HL-60 (cell line): ENCODE measurements around the gene ZGLP1.

Source experiments
- DNase-seq, 2 experiments: peaks; one replicate each; pipeline ENCODE4 v3.0.0-alpha.2; 2010 to 2020; ENCODE audit warnings: low read depth in 1 of 2, low spot score in 1 of 2
- H3K27ac ChIP-seq: fragments of 250-450 bp; sonication (Bioruptor Pico); replicated peaks from 2 replicates; pipeline ENCODE4 v1.5.1; 2020; ENCODE audit warnings: mild to moderate bottlenecking, moderate library complexity
- H3K27me3 ChIP-seq: fragments of 250-450 bp; sonication (Bioruptor Pico); 2 replicates; pipeline ENCODE4 v1.5.1; 2021; ENCODE audit warnings: mild to moderate bottlenecking, moderate library complexity; ENCODE audit not compliant: insufficient read depth, poor library complexity, severe bottlenecking
- H3K4me3 ChIP-seq: replicated peaks from 2 replicates; pipeline ENCODE4 v1.5.1; 2011; ENCODE audit warnings: mild to moderate bottlenecking, control low read depth, low read length; ENCODE audit not compliant: insufficient read depth
- CTCF ChIP-seq: IDR thresholded peaks from one replicate; pipeline ENCODE4 v1.5.1; 2011; ENCODE audit warnings: low read length, control low read depth, inconsistent platforms; ENCODE audit not compliant: insufficient read depth
- GABPA ChIP-seq: IDR thresholded peaks from 2 replicates; pipeline ENCODE4 v1.6.1; 2012; ENCODE audit warnings: low read depth
- POLR2AphosphoS5 ChIP-seq: IDR thresholded peaks from 2 replicates; pipeline ENCODE4 v1.6.1; 2012; ENCODE audit warnings: low read depth
- SPI1 ChIP-seq: IDR thresholded peaks from 2 replicates; pipeline ENCODE4 v1.6.1; 2012; ENCODE audit warnings: low read depth, mild to moderate bottlenecking, borderline replicate concordance
- TF ChIP-seq, protein P1 (sequence below): IDR thresholded peaks from 2 replicates; pipeline ENCODE4 v1.6.1; 2012; ENCODE audit warnings: low read depth; ENCODE audit not compliant: insufficient replicate concordance

ZGLP1 gene

DNA sequence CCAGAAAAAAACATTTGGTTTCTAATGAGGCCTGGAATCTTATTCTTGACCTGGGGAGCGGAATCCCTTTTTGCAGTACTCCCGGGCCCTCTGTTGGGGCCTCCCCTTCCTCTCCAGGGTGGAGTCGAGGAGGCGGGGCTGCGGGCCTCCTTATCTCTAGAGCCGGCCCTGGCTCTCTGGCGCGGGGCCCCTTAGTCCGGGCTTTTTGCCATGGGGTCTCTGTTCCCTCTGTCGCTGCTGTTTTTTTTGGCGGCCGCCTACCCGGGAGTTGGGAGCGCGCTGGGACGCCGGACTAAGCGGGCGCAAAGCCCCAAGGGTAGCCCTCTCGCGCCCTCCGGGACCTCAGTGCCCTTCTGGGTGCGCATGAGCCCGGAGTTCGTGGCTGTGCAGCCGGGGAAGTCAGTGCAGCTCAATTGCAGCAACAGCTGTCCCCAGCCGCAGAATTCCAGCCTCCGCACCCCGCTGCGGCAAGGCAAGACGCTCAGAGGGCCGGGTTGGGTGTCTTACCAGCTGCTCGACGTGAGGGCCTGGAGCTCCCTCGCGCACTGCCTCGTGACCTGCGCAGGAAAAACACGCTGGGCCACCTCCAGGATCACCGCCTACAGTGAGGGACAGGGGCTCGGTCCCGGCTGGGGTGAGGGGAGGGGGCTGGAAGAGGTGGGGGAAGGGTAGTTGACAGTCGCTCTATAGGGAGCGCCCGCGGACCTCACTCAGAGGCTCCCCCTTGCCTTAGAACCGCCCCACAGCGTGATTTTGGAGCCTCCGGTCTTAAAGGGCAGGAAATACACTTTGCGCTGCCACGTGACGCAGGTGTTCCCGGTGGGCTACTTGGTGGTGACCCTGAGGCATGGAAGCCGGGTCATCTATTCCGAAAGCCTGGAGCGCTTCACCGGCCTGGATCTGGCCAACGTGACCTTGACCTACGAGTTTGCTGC is 22.5 kb downstream of the ZGLP1 start, which contains the start of gene ICAM4:
Gene ICAM4 (plus strand): TSS at position 153 of the 935 bp plus-strand sequence. CDS start 58 bp downstream, at position 211.
- peak in 1 of 2 experiments; percentile 92 for DNase-seq
- peak within 1 kb of the TSS; percentile 80 for H3K27ac ChIP-seq
- peaks cover 32% of the 10 kb centered on the region for H3K27me3 ChIP-seq
- TF ChIP-seq, protein P1, sequence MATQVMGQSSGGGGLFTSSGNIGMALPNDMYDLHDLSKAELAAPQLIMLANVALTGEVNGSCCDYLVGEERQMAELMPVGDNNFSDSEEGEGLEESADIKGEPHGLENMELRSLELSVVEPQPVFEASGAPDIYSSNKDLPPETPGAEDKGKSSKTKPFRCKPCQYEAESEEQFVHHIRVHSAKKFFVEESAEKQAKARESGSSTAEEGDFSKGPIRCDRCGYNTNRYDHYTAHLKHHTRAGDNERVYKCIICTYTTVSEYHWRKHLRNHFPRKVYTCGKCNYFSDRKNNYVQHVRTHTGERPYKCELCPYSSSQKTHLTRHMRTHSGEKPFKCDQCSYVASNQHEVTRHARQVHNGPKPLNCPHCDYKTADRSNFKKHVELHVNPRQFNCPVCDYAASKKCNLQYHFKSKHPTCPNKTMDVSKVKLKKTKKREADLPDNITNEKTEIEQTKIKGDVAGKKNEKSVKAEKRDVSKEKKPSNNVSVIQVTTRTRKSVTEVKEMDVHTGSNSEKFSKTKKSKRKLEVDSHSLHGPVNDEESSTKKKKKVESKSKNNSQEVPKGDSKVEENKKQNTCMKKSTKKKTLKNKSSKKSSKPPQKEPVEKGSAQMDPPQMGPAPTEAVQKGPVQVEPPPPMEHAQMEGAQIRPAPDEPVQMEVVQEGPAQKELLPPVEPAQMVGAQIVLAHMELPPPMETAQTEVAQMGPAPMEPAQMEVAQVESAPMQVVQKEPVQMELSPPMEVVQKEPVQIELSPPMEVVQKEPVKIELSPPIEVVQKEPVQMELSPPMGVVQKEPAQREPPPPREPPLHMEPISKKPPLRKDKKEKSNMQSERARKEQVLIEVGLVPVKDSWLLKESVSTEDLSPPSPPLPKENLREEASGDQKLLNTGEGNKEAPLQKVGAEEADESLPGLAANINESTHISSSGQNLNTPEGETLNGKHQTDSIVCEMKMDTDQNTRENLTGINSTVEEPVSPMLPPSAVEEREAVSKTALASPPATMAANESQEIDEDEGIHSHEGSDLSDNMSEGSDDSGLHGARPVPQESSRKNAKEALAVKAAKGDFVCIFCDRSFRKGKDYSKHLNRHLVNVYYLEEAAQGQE, result no peak
- peak; percentile 39; the same call in 1 of the 2 replicates for TF ChIP-seq POLR2AphosphoS5
- TF ChIP-seq SPI1, result no peak
- TF ChIP-seq GABPA, result no peak; the same call in 1 of the 2 replicates
- no peak for TF ChIP-seq CTCF
- H3K4me3 ChIP-seq, result peak within 1 kb of the TSS; percentile 38

GRCh38 chr19:10285393-10285792 is 24.2 kb downstream of the ZGLP1 start:
- Histone ChIP-seq H3K27ac (no peak overlapping the region), H3K4me3 (no peak overlapping the region), H3K27me3 (peaks cover 15% of the 10 kb centered on the region)
- TF ChIP-seq GABPA (no peak), POLR2AphosphoS5 (no peak), CTCF (no peak), SPI1 (no peak; the same call in 1 of the 2 replicates)
- TF ChIP-seq, protein P1, result no peak
- no peak for DNase-seq

GRCh38 chr19:10284960-10285278 is 24.7 kb downstream of the ZGLP1 start:
- DNase-seq, result no peak
- no peak for TF ChIP-seq CTCF
- TF ChIP-seq GABPA, result no peak
- TF ChIP-seq, protein P1, result no peak
- no peak for TF ChIP-seq SPI1
- no peak for TF ChIP-seq POLR2AphosphoS5
- Histone ChIP-seq H3K27me3 (peaks cover 11% of the 10 kb centered on the region), H3K27ac (no peak overlapping the region), H3K4me3 (no peak overlapping the region)
